ENCODE data around the gene PUDP. TPM values are rescaled to one million over a fixed set of nuclear protein-coding genes. Genes with fewer than 3 reads are reported as not detected.

PUDP gene
- total RNA-seq, 1 experiment from 2014 or later = 20.3 TPM

- TF ChIP-seq ZNF274 (IDR thresholded peaks at IDR 0.05; ENCODE audit: low read depth, low read length) (no peak), ZFX (IDR thresholded peaks at IDR 0.05) (no peak), MAX (IDR thresholded peaks at IDR 0.05) (no peak), SIN3A (IDR thresholded peaks at IDR 0.05; ENCODE audit: low read depth) (no peak), SRF (IDR thresholded peaks at IDR 0.05; ENCODE audit: low read depth) (no peak), EZH2phosphoT487 (IDR thresholded peaks at IDR 0.05; ENCODE audit: borderline replicate concordance) (no peak), ELF1 (IDR thresholded peaks at IDR 0.05; ENCODE audit: borderline replicate concordance, low read depth) (no peak), YY1 (IDR thresholded peaks at IDR 0.05; ENCODE audit: extremely low read depth, insufficient replicate concordance, low read depth, low read length) (no peak), FOSL1 (IDR thresholded peaks at IDR 0.05; ENCODE audit: low read depth) (no peak), POLR2A (IDR thresholded peaks at IDR 0.05; ENCODE audit: borderline replicate concordance, extremely low read depth, insufficient read depth, insufficient read length) (no peak), POLR2AphosphoS5 (IDR thresholded peaks at IDR 0.05; ENCODE audit: low read depth, low read length) (no peak)
Measured at GRCh38 chrX:7192871-7193270, 44.9 kb upstream of the PUDP start (continued).

- Histone ChIP-seq H3K9me3 (ENCODE audit: control insufficient read depth in 1 of 2, insufficient read depth in 1 of 2, low read depth in 1 of 2, low read length in 2 of 2) (no peaks in the 10 kb centered on the region), H2AFZ (ENCODE audit: low read depth, low read length, poor library complexity, severe bottlenecking) (no peak overlapping the region), H3K36me3 (ENCODE audit: control insufficient read depth in 1 of 2, insufficient read depth in 2 of 2, low read length in 2 of 2) (no peaks in the 10 kb centered on the region), H3K9ac (ENCODE audit: low read length) (no peak overlapping the region), H4K20me1 (ENCODE audit: insufficient read depth) (no peaks in the 10 kb centered on the region), H3K4me3 (replicated peaks in 1 of 2; ENCODE audit: low read depth in 1 of 2, low read length in 2 of 2) (no peak overlapping the region), H3K4me2 (ENCODE audit: low read length) (no peak overlapping the region), H3K79me2 (ENCODE audit: insufficient read depth, low read length) (no peaks in the 10 kb centered on the region), H3K27me3 (ENCODE audit: insufficient read depth, low read length) (no peaks in the 10 kb centered on the region), H3K4me1 (ENCODE audit: control insufficient read depth in 1 of 2, insufficient read depth in 2 of 2, low read length in 2 of 2) (no peaks in the 10 kb centered on the region), H3K9me2 (ENCODE audit: insufficient read depth) (no peaks in the 10 kb centered on the region), H3K27ac (ENCODE audit: low read depth, low read length) (no peak overlapping the region)
- no TSS peak for BruUV-seq (replicated peaks)
- ChIA-PET RAD21 (ENCODE audit: low non-redundant PET in 1 of 2, low total read pairs in 2 of 2, uncharacterized antibody in 2 of 2, unreplicated experiment in 2 of 2) (no interaction called here), POLR2A (no interaction called here), CTCF (no interaction called here)
- DNase-seq (ENCODE audit: low read depth, low spot score) = no peak
- TF ChIP-seq EZH2phosphoT487 (IDR thresholded peaks at IDR 0.05; ENCODE audit: borderline replicate concordance) (no peak), CTCF (IDR thresholded peaks at IDR 0.05 in 2 of 3, conservative IDR thresholded peaks at IDR 0.05 in 1 of 3; ENCODE audit: borderline replicate concordance in 1 of 3, insufficient read depth in 1 of 3, low read depth in 2 of 3, low read length in 2 of 3) (peak; percentile 33 to 38 (median 36); a peak in 4 of 6 replicates)
- intact Hi-C loops (cut with micrococcal nuclease) = no loop called here
- peak; percentile 70 for ATAC-seq
Measured at GRCh38 chrX:7191681-7192110, 43.7 kb upstream of the PUDP start.

Data from HCT116 (cell line).